GM11168 (cell line): ENCODE data around the gene IRF4.
"Not testable (repeated sequence)": the region's sequence is repeated elsewhere in the genome, so short reads cannot be mapped to it uniquely, and the experiment has no call there.

Experiments
- in situ Hi-C: fragments of 300-500 bp; cut with MboI; formaldehyde crosslinking; loops from one replicate; pipeline ENCODE4 v1.12.0; 2022; ENCODE audit warnings: low sequenced_read_pairs; ENCODE audit not compliant: unreplicated experiment

The IRF4 gene

GRCh38 chr6:409370-409972, 17.9 kb downstream of the IRF4 start:
- in situ Hi-C loops, result no loop called here

GRCh38 chr6:410555-411395, 19.2 kb downstream of the IRF4 start:
- in situ Hi-C loops, result no loop called here

GRCh38 chr6:411402-412145, 20.0 kb downstream of the IRF4 start:
- in situ Hi-C loops, result no loop called here

GRCh38 chr6:412146-412886, 20.8 kb downstream of the IRF4 start:
- in situ Hi-C loops, result no loop called here

GRCh38 chr6:414447-414846, 22.9 kb downstream of the IRF4 start:
- in situ Hi-C loops, result no loop called here

GRCh38 chr6:415087-415486, 23.5 kb downstream of the IRF4 start:
- in situ Hi-C loops, result no loop called here

- in situ Hi-C loops, result no loop called here
These were observed 29.7 kb downstream of the IRF4 start for GRCh38 chr6:421211-421610.

- in situ Hi-C loops, result no loop called here
These were observed 31.0 kb downstream of the IRF4 start for GRCh38 chr6:422433-423054.

- in situ Hi-C loops, result no loop called here
These were observed 31.7 kb downstream of the IRF4 start for GRCh38 chr6:423055-423798.

- in situ Hi-C loops, result no loop called here
These were observed 32.3 kb downstream of the IRF4 start for GRCh38 chr6:423799-424345.

GRCh38 chr6:424741-425417, 33.3 kb downstream of the IRF4 start:
- in situ Hi-C loops, result no loop called here

GRCh38 chr6:425418-425788, 33.9 kb downstream of the IRF4 start:
- in situ Hi-C loops, result not testable (repeated sequence)

- in situ Hi-C loops, result not testable (repeated sequence)
These were observed 34.7 kb downstream of the IRF4 start for GRCh38 chr6:426198-426738.

- in situ Hi-C loops, result no loop called here
These were observed 36.6 kb downstream of the IRF4 start for GRCh38 chr6:428047-428603.

GRCh38 chr6:429515-430121, 38.1 kb downstream of the IRF4 start:
- in situ Hi-C loops, result no loop called here

GRCh38 chr6:431504-431903, 40.0 kb downstream of the IRF4 start:
- in situ Hi-C loops, result no loop called here

GRCh38 chr6:431986-432385, 40.4 kb downstream of the IRF4 start:
- in situ Hi-C loops, result no loop called here
